Right renal pelvis (tissue), 4 donors: ENCODE measurements around the gene ANKS1B. TPM values are rescaled to one million over a fixed set of nuclear protein-coding genes. Genes with fewer than 3 reads are reported as not detected.

ENCODE experiments used
- DNase-seq, 4 donors: peaks; one replicate each; pipeline ENCODE4 v3.0.0-alpha.2; 2013; ENCODE audit warnings: low read depth in 4 of 4, low spot score in 3 of 4, missing footprints in 1 of 4
- polyA plus RNA-seq, 4 donors: library from polyadenylated mRNA; unstranded; fragments of 120-200 nt; gene quantifications; one replicate each; pipeline ENCODE4 v1.2.1, GENCODE V29; 2013; ENCODE audit not compliant: insufficient read length in 4 of 4

The ANKS1B gene
- polyA plus RNA-seq, 4 donors = 3.1 to 3.9 (median 3.7) TPM

DNA sequence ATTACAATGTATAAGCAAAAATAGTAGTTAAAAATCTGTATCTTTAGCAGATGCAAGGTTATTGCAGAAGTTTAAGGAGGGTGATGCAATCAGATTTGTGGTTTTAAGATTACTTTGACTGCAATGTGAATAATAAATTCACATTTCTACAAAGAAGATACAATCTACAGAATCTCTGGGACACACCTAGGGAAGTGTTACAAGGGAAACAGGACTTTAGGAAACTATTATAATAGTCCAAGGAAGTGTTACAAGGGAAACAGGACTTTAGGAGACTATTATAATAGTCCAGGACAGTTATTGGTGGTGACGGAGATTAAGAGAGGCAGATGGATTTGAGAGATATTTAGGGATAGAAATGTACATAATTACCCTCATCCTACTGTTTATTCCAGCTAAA is 491.5 kb downstream of the ANKS1B start:
- DNase-seq = no peak

GRCh38 chr12:99486277-99486676 is 498.5 kb downstream of the ANKS1B start:
- DNase-seq = no peak

GRCh38 chr12:99479149-99479548 is 505.6 kb downstream of the ANKS1B start:
- no peak for DNase-seq

- DNase-seq = no peak
These were observed 507.8 kb downstream of the ANKS1B start for GRCh38 chr12:99476956-99477355.

- no peak for DNase-seq
These were observed 529.2 kb downstream of the ANKS1B start for GRCh38 chr12:99455350-99456035.

DNA sequence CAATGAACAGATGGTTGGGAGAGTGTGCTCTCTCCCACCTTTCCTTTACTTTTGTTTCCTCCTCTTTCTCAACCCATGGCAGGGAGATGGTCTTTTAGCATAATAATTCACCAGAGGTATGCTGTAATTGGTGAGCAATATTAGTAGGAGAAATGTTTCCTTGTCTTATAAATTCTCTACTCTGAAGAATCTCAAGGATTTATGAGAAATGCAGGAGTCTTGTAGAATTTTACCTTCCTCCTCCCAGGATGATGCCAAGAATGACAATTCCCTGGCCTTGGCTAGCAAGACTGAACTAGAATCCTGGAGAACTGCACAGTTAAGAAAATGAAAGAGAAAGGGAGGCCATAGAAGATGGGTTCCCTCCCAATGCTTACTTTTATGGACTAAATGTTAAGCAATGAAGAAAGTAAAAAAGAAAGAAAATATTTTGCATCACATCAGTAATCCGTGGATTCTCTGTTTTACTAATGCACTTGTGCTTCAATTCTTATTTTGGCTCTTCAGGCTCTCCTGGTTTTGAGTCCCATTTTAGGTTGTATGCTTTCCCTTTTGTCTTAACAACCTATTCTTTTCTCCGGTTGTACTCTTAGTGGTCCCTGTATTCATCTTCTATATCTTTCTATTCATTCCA is 530.1 kb downstream of the ANKS1B start:
- DNase-seq = no peak

DNA sequence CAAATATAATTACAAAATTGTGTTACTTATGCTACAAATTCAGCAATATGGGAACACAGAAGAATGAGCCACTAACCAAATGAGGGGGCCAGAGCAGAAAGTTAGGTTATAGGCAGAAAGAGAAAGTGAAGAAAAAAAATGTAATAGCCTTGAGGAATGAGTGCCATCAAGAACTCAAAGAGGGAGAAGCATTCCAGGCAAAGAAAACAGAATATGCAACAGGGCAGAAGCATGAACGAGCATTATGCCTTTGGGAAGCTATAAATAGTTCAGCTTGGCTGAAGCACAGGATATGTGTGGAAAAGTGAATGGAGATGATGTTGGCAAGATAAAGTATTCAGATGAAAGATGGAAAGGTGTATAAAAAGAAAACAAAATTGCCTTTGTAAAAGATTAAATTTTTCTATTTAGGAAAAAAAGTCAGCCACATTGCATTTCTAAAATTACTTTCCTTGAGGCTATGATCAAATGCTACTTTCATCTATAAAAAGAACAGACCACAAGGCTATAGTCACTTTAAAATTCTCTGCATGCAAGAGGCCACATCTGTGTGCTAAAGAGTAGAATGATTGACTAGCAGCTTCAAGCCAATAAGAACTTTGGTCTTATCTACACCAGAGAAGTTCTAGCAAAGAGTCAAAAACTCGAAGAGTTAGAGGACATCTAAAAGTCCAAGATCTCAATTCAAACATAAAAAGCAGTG is 530.7 kb downstream of the ANKS1B start:
- no peak for DNase-seq

- DNase-seq = no peak
These were observed 534.6 kb downstream of the ANKS1B start for GRCh38 chr12:99450036-99450630.

- no peak for DNase-seq
These were observed 539.8 kb downstream of the ANKS1B start for GRCh38 chr12:99444859-99445316.

GRCh38 chr12:99442758-99443157 is 542.0 kb downstream of the ANKS1B start:
- DNase-seq = no peak

DNA sequence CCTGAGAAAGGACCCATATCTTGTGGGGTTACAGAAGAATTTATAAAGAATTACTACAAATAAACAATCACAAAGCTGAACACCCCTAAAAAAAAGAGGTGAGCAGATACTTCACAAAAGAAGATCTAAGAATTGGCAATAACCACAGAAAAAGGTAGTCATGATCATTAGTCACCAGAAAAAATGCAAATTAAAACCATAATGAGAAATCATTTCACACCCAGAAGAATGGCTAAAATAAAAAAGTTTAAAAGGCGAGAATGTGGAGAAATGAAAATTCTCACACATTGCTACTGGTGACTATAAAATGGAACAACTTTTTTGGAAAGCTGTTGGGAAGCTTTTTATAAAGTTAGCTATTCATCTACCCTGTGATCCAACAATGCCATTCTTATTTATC is 545.3 kb downstream of the ANKS1B start:
- no peak for DNase-seq

DNA sequence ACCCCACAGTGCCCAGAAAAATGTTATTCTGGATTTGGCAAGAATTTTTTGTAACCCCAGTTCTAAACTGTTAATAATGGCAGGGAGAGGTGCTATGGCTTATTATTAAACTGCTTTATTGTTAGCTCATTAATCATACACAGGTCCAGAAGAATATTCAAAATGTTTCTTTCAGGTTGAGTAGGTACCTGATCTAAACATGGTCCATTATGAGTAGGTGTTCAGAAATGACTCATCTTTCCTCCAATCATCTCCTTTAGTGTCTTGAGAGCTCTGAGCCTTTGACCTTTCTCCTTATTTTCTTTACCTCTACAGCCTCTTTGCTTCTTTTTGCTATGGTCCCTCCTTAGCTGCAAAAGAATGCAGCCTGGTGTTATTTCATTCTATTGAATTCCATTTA is 548.2 kb downstream of the ANKS1B start:
- no peak for DNase-seq

- no peak for DNase-seq
These were observed 549.5 kb downstream of the ANKS1B start for GRCh38 chr12:99435095-99435791.

GRCh38 chr12:99433155-99433554 is 551.6 kb downstream of the ANKS1B start:
- no peak for DNase-seq

DNA sequence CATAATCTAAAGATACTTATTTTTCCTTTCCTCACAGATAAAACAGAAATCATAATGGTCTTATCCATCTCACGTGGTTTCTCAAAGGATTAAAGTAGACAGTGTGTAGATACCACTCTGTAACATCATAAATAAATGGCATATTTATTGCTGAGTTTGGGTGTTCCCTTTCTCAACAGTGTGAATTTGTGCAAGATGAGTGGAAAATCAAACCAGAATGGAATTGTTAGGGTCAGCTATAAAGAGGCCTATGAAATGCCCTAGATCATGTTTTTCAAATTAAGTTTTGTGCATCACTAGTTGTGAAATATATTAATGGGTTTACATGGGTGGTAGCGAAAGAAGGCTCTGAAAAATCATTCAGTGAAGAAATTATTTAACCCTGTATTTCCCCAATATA is 553.5 kb downstream of the ANKS1B start:
- no peak for DNase-seq

GRCh38 chr12:99427104-99427503 is 557.6 kb downstream of the ANKS1B start:
- peak in 2 of 4 donors; percentile 31 to 33 for DNase-seq

DNA sequence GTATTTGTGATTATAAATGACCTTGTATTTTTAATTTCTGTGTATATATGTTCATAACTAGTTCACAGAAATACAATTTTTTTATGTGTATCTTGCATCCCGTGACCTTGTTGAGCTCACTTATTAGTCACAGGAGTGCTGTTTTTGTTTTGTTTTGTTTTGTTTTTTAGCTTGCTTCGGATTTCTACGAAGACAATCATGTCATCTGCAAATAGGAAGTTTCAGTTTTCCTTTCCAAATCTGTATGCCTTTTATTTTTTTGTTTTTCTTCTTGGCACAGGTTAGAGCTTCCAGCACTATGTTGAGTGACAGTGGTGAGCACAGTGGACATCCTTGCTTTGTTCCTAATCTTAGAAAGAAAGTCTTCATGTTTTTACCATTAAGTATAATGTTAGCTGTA is 566.4 kb downstream of the ANKS1B start:
- DNase-seq = no peak

DNA sequence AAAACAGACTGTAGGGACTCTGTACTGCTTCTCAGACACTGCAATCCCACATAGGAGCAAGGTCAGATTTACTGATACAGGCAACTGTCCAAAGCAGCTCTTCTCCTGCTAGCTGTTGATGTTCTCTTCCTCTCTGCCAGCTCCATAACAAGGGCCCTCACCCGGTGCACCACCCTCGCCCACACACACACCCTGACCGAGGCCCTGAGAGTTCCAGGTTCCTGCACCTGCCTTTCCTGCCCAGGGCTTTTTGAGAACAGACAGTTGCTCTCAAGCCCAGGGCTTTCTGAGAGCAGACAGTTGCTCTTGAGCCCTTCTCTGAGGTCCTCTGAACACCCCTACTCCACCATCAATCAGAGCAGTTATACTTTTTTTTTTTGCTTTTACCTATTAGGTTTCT is 571.0 kb downstream of the ANKS1B start:
- no peak for DNase-seq

DNA sequence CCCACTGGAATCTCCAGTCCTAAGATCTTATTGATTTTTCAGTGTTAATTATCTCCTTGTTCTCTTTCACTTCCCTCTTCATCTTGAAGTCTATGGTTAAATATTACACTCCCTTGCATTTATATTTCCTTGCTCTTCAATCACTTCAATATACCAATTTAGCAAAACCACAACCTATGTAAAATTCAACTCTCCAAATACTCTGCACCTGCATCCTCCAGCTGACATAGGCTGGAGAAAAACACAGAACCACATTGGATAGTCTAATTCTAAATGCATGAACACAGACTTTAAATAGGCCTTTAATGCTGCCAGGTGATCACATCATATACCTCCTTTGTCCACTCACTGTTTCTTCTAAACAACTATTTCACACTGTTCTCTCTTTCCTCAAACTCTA is 591.0 kb downstream of the ANKS1B start:
- DNase-seq = no peak

DNA sequence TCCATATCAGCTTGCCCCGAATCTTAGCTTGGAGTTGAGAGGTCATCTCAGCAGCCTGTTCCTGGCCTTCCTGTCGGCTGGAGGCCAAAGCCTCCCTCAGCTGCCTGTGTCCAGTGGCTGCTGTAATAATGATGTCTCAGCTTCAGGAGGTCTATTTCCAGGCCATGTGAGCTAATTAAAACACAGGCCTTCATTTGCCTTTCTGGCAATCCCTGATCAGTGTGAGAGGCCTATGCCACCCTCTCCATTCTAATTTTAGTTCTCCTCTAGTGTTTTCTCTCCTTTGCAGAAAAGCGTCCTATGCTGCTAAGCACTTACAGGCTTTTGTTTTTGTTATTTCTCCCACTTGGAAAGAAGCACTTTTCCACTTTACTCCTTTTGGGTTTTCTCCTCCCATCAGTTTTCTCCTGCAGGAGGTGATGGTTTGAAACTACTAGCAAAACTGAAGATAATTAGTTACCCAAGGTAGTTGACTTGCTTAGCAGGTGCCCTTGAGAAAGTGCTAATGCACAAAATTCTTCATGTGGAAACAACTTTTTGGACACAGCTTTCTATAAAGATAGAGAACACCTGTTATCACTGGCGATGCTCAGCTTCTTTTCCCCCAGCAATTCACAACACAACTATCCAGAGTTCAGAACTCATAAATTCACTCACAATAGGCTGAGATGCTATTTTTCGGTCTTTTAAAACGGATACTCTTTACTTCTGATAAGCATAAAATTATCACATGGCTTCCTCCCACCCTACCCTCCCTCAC is 592.5 kb downstream of the ANKS1B start:
- no peak for DNase-seq
